Measurements from ENCODE around the gene GATA5. TPM values are rescaled to one million over a fixed set of nuclear protein-coding genes. Genes with fewer than 3 reads are reported as not detected.

The GATA5 gene
- total and polyA plus RNA-seq, 10 of the 15 experiments (the other 5 are each of a cell fraction or from before 2014, with no cell fraction given) = not detected

DNA sequence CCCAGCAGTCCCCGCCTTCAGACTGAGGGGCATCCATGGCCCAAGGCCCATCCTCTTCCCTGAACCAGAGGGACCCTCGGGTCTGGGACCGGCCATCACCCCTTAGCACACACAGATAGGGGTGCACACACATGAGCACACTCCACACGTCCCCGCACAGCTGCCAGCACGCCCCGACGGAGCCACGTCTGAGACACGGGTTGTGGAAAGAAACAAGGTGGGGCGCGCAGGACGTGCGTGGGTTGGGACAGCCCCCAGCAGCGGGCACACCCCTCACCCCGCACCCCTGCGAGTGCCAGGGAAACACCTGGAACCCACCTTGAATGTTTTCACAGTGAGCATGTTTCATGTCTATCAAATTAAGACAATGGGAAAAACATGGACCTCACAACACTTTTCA lies 6.4 kb downstream of the GATA5 start:
- no peak overlapping the region for H3K9ac ChIP-seq (ENCODE audit: control insufficient read depth, insufficient read depth, low read length)
- WGBS (ENCODE audit: insufficient coverage, insufficient replicate concordance, low lambda C conversion rate, missing lambda C conversion rate) = 37% methylated on average over 17 of the region's 17 CpGs
- BruUV-seq (replicated peaks) = no TSS peak
- ATAC-seq = no peak
- no peak overlapping the region for H3K27ac ChIP-seq (ENCODE audit: control insufficient read depth, insufficient read depth)
- intact Hi-C loops (cut with micrococcal nuclease; ENCODE audit: unreplicated experiment) (no loop called here), in situ Hi-C loops (cut with MboI) (no loop called here)
- ChIA-PET RAD21 (ENCODE audit: unreplicated experiment) (no interaction called here), CTCF (no interaction called here), SMC1A (ENCODE audit: uncharacterized antibody, unreplicated experiment) (no interaction called here), POLR2A (no interaction called here)
- no peak overlapping the region for H3K4me3 ChIP-seq
- FAIRE-seq = no peak
- H3K79me2 ChIP-seq (ENCODE audit: control insufficient read depth, insufficient read depth, low read length) = no peaks in the 10 kb centered on the region
- no peaks in the 10 kb centered on the region for H3K36me3 ChIP-seq (ENCODE audit: control insufficient read depth in 2 of 2, insufficient read depth in 2 of 2, low read length in 1 of 2)
- TF ChIP-seq NRF1 (conservative IDR thresholded peaks at IDR 0.05; ENCODE audit: low read depth, low read length) (no peak), ATF3 (IDR thresholded peaks at IDR 0.05; ENCODE audit: borderline replicate concordance, extremely low read depth, low read depth, low read length) (no peak), POLR2AphosphoS2 (IDR thresholded peaks at IDR 0.05; ENCODE audit: low read depth, low read length) (no peak), ZNF217 (IDR thresholded peaks at IDR 0.05) (no peak), KAT2A (conservative IDR thresholded peaks at IDR 0.05; ENCODE audit: control insufficient read depth, low read depth, low read length) (no peak), MYC (IDR thresholded peaks at IDR 0.05; ENCODE audit: insufficient read depth, insufficient read length, insufficient replicate concordance, low read length, severe bottlenecking) (no peak), GATAD2B (conservative IDR thresholded peaks at IDR 0.05; ENCODE audit: low read depth) (no peak), NFXL1 (IDR thresholded peaks at IDR 0.05; ENCODE audit: borderline replicate concordance) (no peak), USF2 (IDR thresholded peaks at IDR 0.05; ENCODE audit: borderline replicate concordance, low read depth, low read length) (no peak), SREBF1 (IDR thresholded peaks at IDR 0.05; ENCODE audit: low read length) (no peak), CBX3 (IDR thresholded peaks at IDR 0.05; ENCODE audit: borderline replicate concordance, low read depth) (no peak), EGR1 (IDR thresholded peaks at IDR 0.05; ENCODE audit: borderline replicate concordance in 1 of 2, low read depth in 2 of 2, low read length in 2 of 2) (no peak), BCL11A (IDR thresholded peaks at IDR 0.05; ENCODE audit: low read depth, low read length) (no peak), CREB1 (IDR thresholded peaks at IDR 0.05; ENCODE audit: low read depth) (no peak), EP300 (IDR thresholded peaks at IDR 0.05; ENCODE audit: borderline replicate concordance in 1 of 2, control insufficient read depth in 1 of 2, low read depth in 2 of 2, low read length in 2 of 2) (no peak), FOXM1 (IDR thresholded peaks at IDR 0.05; ENCODE audit: low read depth, low read length) (no peak), IKZF2 (IDR thresholded peaks at IDR 0.05) (no peak)
- TF ChIP-seq, protein P1, sequence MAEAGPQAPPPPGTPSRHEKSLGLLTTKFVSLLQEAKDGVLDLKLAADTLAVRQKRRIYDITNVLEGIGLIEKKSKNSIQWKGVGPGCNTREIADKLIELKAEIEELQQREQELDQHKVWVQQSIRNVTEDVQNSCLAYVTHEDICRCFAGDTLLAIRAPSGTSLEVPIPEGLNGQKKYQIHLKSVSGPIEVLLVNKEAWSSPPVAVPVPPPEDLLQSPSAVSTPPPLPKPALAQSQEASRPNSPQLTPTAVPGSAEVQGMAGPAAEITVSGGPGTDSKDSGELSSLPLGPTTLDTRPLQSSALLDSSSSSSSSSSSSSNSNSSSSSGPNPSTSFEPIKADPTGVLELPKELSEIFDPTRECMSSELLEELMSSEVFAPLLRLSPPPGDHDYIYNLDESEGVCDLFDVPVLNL (IDR thresholded peaks at IDR 0.05; ENCODE audit: low read depth, low read length) = no peak
- no peak overlapping the region for H2AFZ ChIP-seq (ENCODE audit: control insufficient read depth, low read depth, low read length)
- no peaks in the 10 kb centered on the region for H3K4me1 ChIP-seq (ENCODE audit: control insufficient read depth, insufficient read depth, low read length)
- H4K20me1 ChIP-seq (ENCODE audit: control insufficient read depth, insufficient read depth) = no peaks in the 10 kb centered on the region
- H3K27me3 ChIP-seq (replicated peaks in 1 of 2; ENCODE audit: control insufficient read depth in 2 of 2, insufficient read depth in 2 of 2, low read length in 1 of 2) = peaks cover 0 to 5% of the 10 kb centered on the region in 2 experiments; a peak in 2 of 4 replicates
- no peak for DNase-seq (ENCODE audit: low read depth, low spot score)
- no peaks in the 10 kb centered on the region for H3K9me3 ChIP-seq (replicated peaks; ENCODE audit: control insufficient read depth, insufficient read depth, low read length)
- H3K4me2 ChIP-seq (ENCODE audit: control insufficient read depth, insufficient read depth) = no peak overlapping the region
